ENCODE measurements around the gene ARF1.
A peak's percentile ranks its signal among the peaks of the same experiment; 100 is the strongest.

Gene ARF1

DNA sequence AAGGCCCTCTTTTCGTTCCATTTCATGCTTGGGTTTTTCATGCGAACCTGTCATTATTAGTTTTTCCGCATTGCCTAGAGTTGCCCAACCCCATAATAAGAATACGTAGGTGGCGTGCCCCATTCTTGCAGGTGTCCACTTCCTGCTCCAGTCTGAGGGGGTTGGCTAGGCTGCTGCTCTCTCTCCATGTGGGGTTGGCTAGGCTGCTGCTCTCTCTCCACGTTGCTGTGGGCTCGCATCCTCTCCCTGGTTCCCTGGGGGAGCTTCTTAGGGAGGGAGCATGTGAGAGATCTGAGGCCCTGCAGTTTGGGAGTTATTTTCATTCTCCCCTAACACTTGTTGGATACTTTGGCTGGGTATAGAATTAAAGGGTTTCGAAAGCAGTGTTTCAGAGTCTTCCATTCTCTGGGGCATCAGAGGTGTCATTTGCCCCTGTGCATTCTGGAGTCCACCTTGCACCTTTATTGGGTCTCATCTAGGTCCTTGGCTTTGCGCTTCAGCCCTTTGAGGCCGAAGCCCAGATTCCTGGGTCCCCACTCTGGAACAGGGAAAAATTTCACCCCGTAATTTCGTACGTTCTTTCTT is 12.0 kb downstream of the ARF1 start (continued):
- TF ChIP-seq ZNF335 (tag by site-specific recombination; conservative IDR thresholded peaks at IDR 0.05), result no peak

DNA sequence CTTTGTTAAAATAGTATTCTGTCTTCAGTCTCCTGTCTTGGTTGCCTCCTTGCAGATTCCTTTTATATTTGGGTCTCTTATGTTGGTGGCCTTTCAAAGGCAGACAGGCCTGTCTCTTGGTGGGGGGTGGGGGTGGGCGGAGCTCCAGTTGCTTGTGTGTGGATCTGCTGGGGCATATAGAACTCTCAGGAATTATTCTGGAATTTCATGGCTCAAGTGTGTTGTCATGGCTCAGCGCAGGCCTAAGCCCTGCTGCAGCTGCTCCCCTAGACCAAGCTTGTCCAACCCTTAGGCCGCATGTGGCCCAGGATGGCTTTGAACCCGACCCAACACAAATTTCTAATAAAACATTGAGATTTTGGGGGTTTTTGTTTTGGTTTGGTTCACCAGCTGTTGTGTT is 12.7 kb downstream of the ARF1 start:
- CTCF ChIA-PET, result interaction anchor here (0.6 kb wide), 1 partner anchor 1843 kb away, joined by 3 read pairs; no protein-coding TSS in a partner anchor
- Histone ChIP-seq H3K27ac (ENCODE audit: extremely low read depth, low read depth, low read length) (no peak overlapping the region), H3K9me3 (ENCODE audit: control insufficient read depth, insufficient read depth, low read depth, low read length) (no peaks in the 10 kb centered on the region), H3K4me3 (ENCODE audit: low read depth, low read length) (no peak overlapping the region), H3K4me1 (ENCODE audit: control insufficient read depth, insufficient read depth, low read length) (no peaks in the 10 kb centered on the region), H3K36me3 (ENCODE audit: control insufficient read depth in 2 of 2, insufficient read depth in 1 of 2, low read length in 2 of 2) (peaks cover 4 to 96% of the 10 kb centered on the region in 2 experiments; a peak in 2 of 3 replicates)
- POLR2A ChIA-PET, result interaction anchor here (1.3 kb wide), 1 partner anchor 13 kb away, joined by 5 read pairs; the partner anchor contains the start of gene ARF1
- no peak for TF ChIP-seq ZNF366 (tag by site-specific recombination; conservative IDR thresholded peaks at IDR 0.05)
- no peak for TF ChIP-seq ZNF658 (tag by site-specific recombination; IDR thresholded peaks at IDR 0.05)
- TF ChIP-seq ZNF324 (tag by site-specific recombination; IDR thresholded peaks at IDR 0.05), result no peak
- no peak for TF ChIP-seq SETDB1 (IDR thresholded peaks at IDR 0.05; ENCODE audit: insufficient read length, low read length)
- peak; percentile 13; the same call in 1 of the 2 replicates for TF ChIP-seq ZNF600 (tag by site-specific recombination; IDR thresholded peaks at IDR 0.05)
- no peak for TF ChIP-seq ZNF112 (tag by site-specific recombination; IDR thresholded peaks at IDR 0.05)
- TF ChIP-seq ZFP37 (tag by site-specific recombination; IDR thresholded peaks at IDR 0.05), result no peak
- no peak for TF ChIP-seq IKZF3 (tag by site-specific recombination; IDR thresholded peaks at IDR 0.05)
- no peak for TF ChIP-seq ZSCAN30 (tag by site-specific recombination; IDR thresholded peaks at IDR 0.05)
- no peak for TF ChIP-seq ZBTB1 (tag by site-specific recombination; IDR thresholded peaks at IDR 0.05)
- no peak for TF ChIP-seq WT1 (tag by site-specific recombination; IDR thresholded peaks at IDR 0.05)
- peak; percentile 69 for TF ChIP-seq GLIS1 (tag by site-specific recombination; IDR thresholded peaks at IDR 0.05)
- TF ChIP-seq ZNF654 (tag by site-specific recombination; IDR thresholded peaks at IDR 0.05; ENCODE audit: low read depth), result no peak
- no peak for TF ChIP-seq ZNF645 (tag by site-specific recombination; IDR thresholded peaks at IDR 0.05)
- no peak for TF ChIP-seq ZNF266 (tag by site-specific recombination; IDR thresholded peaks at IDR 0.05; ENCODE audit: low read depth)
- TF ChIP-seq ZBTB11 (tag by site-specific recombination; conservative IDR thresholded peaks at IDR 0.05; ENCODE audit: low read depth), result no peak

GRCh38 chr1:228095938-228096337 is 13.4 kb downstream of the ARF1 start:
- Histone ChIP-seq H3K4me3 (ENCODE audit: low read depth, low read length) (no peak overlapping the region), H3K27ac (ENCODE audit: extremely low read depth, low read depth, low read length) (no peak overlapping the region), H3K9me3 (ENCODE audit: control insufficient read depth, insufficient read depth, low read depth, low read length) (no peaks in the 10 kb centered on the region), H3K36me3 (ENCODE audit: control insufficient read depth in 2 of 2, insufficient read depth in 1 of 2, low read length in 2 of 2) (peaks cover 9 to 96% of the 10 kb centered on the region in 2 experiments; a peak in 2 of 3 replicates), H3K4me1 (ENCODE audit: control insufficient read depth, insufficient read depth, low read length) (no peaks in the 10 kb centered on the region)
- ChIA-PET CTCF (no interaction called here), POLR2A (no interaction called here)
- TF ChIP-seq, protein P1, sequence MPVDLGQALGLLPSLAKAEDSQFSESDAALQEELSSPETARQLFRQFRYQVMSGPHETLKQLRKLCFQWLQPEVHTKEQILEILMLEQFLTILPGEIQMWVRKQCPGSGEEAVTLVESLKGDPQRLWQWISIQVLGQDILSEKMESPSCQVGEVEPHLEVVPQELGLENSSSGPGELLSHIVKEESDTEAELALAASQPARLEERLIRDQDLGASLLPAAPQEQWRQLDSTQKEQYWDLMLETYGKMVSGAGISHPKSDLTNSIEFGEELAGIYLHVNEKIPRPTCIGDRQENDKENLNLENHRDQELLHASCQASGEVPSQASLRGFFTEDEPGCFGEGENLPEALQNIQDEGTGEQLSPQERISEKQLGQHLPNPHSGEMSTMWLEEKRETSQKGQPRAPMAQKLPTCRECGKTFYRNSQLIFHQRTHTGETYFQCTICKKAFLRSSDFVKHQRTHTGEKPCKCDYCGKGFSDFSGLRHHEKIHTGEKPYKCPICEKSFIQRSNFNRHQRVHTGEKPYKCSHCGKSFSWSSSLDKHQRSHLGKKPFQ (tag by site-specific recombination; IDR thresholded peaks at IDR 0.05), result peak; percentile 81
- TF ChIP-seq ZNF530 (tag by site-specific recombination; IDR thresholded peaks at IDR 0.05; ENCODE audit: low read depth) (no peak), EGR2 (tag by site-specific recombination; IDR thresholded peaks at IDR 0.05; ENCODE audit: low read depth) (peak; percentile 57), ZFHX2 (tag by site-specific recombination; conservative IDR thresholded peaks at IDR 0.05) (0 out of 2 replicates have a peak, but pooled peaks have one; percentile 30)

Data from HEK293 (cell line).